Motor neuron (in vitro differentiated cells): Measurements from ENCODE around the gene MAML2. TPM values are rescaled to one million over a fixed set of nuclear protein-coding genes. Genes with fewer than 3 reads are reported as not detected.
A peak's percentile ranks its signal among the peaks of the same experiment; 100 is the strongest.

Experiments used
- ATAC-seq, 8 experiments: fragments of 200-7000 bp; cut with Tn5 transposase; replicated peaks in 6 of 8; 2 replicates each; pipeline ENCODE4 v1.8.0; 2021; ENCODE audit warnings: mild to moderate bottlenecking in 8 of 8, moderate library complexity in 8 of 8
- H3K27ac ChIP-seq, 2 donors: fragments of 250-450 bp; sonication (Bioruptor Pico); 2 replicates each; pipeline ENCODE4 v1.9.0; 2021; ENCODE audit warnings: antibody characterized with exemption in 2 of 2, mild to moderate bottlenecking in 2 of 2, moderate library complexity in 1 of 2
- H3K4me1 ChIP-seq, 2 donors: fragments of 250-450 bp; sonication (Bioruptor Pico); replicated peaks in 1 of 2; 2 replicates each; pipeline ENCODE4 v1.6.1; 2021; ENCODE audit warnings: antibody characterized with exemption in 2 of 2, mild to moderate bottlenecking in 2 of 2, moderate library complexity in 1 of 2
- H3K4me3 ChIP-seq, 5 donors: fragments of 250-450 bp; sonication (Bioruptor Pico); 2 replicates each; pipeline ENCODE4 v1.9.0; 2021; ENCODE audit warnings: antibody characterized with exemption in 5 of 5, mild to moderate bottlenecking in 5 of 5, moderate library complexity in 4 of 5
- WGBS, 10 experiments: fragments of 450-650 bp; shearing (Covaris generic); methylation state at CpG; one replicate each; pipeline ENCODE4 v1.0.0; 2022; 5-methylcytosine and 5-hydroxymethylcytosine counted together
- in situ Hi-C, 9 experiments: fragments of 400-800 bp; cut with MboI; loops; one replicate each; pipeline ENCODE4 v1.15.0; 2021; ENCODE audit warnings: low sequenced_read_pairs in 9 of 9, low pct_unique_long_range_greater_than_20kb in 2 of 9; ENCODE audit not compliant: unreplicated experiment in 9 of 9
- total RNA-seq, 8 experiments: library from RNA; unstranded; fragments of 300-600 nt; gene quantifications; 2 replicates each; pipeline versions ENCODE4 v1.2.3 to v1.2.4, GENCODE V29; 2022

The MAML2 gene
- total RNA-seq, 8 experiments from 2014 or later: 4.9 to 21.2 (median 6.4) TPM

GRCh38 chr11:95999711-96000406, 343.1 kb downstream of the MAML2 start:
- peak in 6 of 8 experiments; percentile 20 to 62 (median 44) for ATAC-seq
- Histone ChIP-seq H3K4me1 (peaks cover 0 to 16% of the 10 kb centered on the region in 2 donors), H3K27ac (peak overlapping the region in 1 of 2 donors; percentile 14), H3K4me3 (no peak overlapping the region)
- WGBS, 10 experiments: 3 to 51% (median 46%) methylated on average over 3 to 8 of the region's 8 CpGs
- in situ Hi-C loops: loop anchor here in 2 of 9 experiments (25.0 kb wide), 2 partner anchors 113 to 163 kb away; no protein-coding TSS in a partner anchor

DNA sequence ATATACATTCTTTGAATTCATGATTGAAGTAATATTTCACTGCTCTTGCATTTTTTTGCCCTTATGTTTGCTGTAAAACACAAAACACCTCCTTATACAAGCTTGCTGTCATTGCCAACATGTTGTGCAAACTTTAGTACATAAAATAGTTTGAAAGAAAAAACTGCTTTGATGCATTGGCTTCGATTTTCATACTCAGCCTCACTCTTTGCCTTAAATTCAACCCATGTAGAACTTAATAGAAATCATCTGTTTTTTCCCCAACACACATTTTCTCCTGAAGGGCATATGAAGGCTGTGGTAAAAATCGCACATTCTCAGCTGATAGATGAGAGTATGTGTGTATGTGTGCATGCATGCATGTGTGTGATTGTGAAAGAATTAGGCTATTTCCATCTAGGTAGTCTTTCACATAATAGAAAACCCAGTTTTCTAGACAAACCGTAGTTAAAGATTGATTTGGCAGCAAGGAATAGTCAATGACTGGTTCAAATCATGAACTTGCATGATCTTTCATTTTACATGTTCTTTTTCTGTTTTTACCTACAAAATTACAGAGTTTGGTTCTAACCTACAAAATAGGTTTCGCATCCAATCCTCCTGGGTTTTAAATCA, 346.3 kb downstream of the MAML2 start:
- ATAC-seq: peak in 1 of 8 experiments; percentile 23
- in situ Hi-C loops: no loop called here
- H3K27ac ChIP-seq: no peak overlapping the region
- 6 to 89% (median 57%) methylated on average over 1 to 4 of the region's 4 CpGs for WGBS, 10 experiments
- H3K4me1 ChIP-seq: peaks cover 0 to 16% of the 10 kb centered on the region in 2 donors
- no peak overlapping the region for H3K4me3 ChIP-seq

DNA sequence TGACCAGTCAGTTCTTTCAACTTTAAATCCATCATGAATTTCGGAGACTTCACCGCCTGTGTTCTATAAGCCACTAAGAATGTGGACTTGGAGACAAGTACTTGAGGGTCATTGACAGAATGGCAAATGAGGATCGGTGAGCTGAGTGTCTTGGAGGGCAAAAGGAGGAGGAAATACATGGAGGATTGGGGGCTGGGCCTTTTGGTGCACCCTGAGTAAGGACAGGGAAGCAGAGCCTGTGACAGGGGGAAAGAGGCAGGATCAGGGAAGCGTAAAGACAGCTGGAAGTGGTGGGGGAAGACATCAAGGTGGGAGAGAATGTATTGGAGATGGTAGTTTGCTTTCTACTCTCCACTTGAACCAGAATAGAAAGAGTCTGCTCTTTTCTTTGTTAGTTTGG, 348.7 kb downstream of the MAML2 start:
- peaks cover 0 to 7% of the 10 kb centered on the region in 2 donors for H3K4me1 ChIP-seq
- 41 to 93% (median 77%) methylated on average over 2 to 4 of the region's 4 CpGs; no CpG with 5 or more reads in 3 of the 10 experiments for WGBS, 10 experiments
- no peak overlapping the region for H3K4me3 ChIP-seq
- ATAC-seq: no peak
- in situ Hi-C loops: no loop called here
- H3K27ac ChIP-seq: no peak overlapping the region

GRCh38 chr11:95993438-95994298, 349.3 kb downstream of the MAML2 start:
- peak in 1 of 8 experiments; percentile 12 for ATAC-seq

GRCh38 chr11:95991545-95991944, 351.4 kb downstream of the MAML2 start:
- 14 to 100% (median 89%) methylated on average over 1 of the region's 1 CpG for WGBS, 10 experiments
- ATAC-seq: no peak
- H3K27ac ChIP-seq: no peak overlapping the region

More at GRCh38 chr11:95993438-95994298, 349.3 kb downstream of the MAML2 start:
- in situ Hi-C loops: no loop called here
- Histone ChIP-seq H3K4me1 (peaks cover 0 to 3% of the 10 kb centered on the region in 2 donors), H3K27ac (no peak overlapping the region), H3K4me3 (no peak overlapping the region)
- WGBS, 10 experiments: 35 to 98% (median 77%) methylated on average over 4 to 10 of the region's 10 CpGs; no CpG with 5 or more reads in 1 of the 10 experiments

GRCh38 chr11:95991101-95991500, 351.9 kb downstream of the MAML2 start:
- no peak overlapping the region for H3K27ac ChIP-seq
- no peak overlapping the region for H3K4me3 ChIP-seq
- peak in 2 of 8 experiments; percentile 18 to 24 for ATAC-seq
- no peaks in the 10 kb centered on the region for H3K4me1 ChIP-seq
- in situ Hi-C loops: no loop called here
- 83 to 100% (median 100%) methylated on average over 1 of the region's 1 CpG; no CpG with 5 or more reads in 3 of the 10 experiments for WGBS, 10 experiments

More at GRCh38 chr11:95991545-95991944, 351.4 kb downstream of the MAML2 start:
- Histone ChIP-seq H3K4me3 (no peak overlapping the region), H3K4me1 (no peaks in the 10 kb centered on the region)
- in situ Hi-C loops: no loop called here

GRCh38 chr11:95989780-95990179, 353.2 kb downstream of the MAML2 start:
- in situ Hi-C loops: no loop called here
- ATAC-seq: no peak
- Histone ChIP-seq H3K4me3 (no peak overlapping the region), H3K4me1 (no peaks in the 10 kb centered on the region), H3K27ac (no peak overlapping the region)
- 67 to 100% (median 95%) methylated on average over 1 of the region's 1 CpG; no CpG with 5 or more reads in 2 of the 10 experiments for WGBS, 10 experiments

DNA sequence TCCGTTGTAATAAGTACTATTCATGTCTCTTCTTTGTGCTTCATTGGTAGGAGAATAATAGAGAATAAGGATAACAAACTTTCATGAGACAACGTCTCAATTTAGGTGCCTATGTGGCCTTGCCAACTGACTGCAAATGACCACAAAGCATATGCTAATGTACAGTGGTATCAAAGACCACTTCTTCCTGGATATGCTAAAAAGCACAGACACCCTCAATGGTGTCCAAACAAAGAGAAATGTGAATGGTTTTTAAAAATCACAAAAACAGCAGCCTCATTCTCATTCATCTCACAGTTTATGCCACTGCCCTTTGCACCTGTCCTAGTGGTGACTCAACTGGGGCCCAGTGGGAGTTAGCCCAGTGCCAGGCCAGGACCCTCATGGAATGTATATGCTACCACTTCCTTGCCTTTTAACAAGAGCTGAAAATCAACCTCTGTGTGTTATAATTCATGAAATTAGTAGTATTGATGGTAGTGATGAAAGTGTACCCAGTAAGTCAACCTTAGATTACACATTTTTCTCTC, 353.9 kb downstream of the MAML2 start:
- WGBS, 10 experiments: 0 to 100% (median 51%) methylated on average over 1 to 2 of the region's 2 CpGs
- ATAC-seq: peak in 5 of 8 experiments; percentile 66 to 94 (median 89)
- Histone ChIP-seq H3K27ac (no peak overlapping the region), H3K4me3 (no peak overlapping the region), H3K4me1 (no peaks in the 10 kb centered on the region)
- in situ Hi-C loops: no loop called here

- Histone ChIP-seq H3K27ac (no peak overlapping the region), H3K4me1 (no peaks in the 10 kb centered on the region), H3K4me3 (no peak overlapping the region)
- in situ Hi-C loops: no loop called here
- 56 to 100% (median 97%) methylated on average over 1 of the region's 1 CpG; no CpG with 5 or more reads in 2 of the 10 experiments for WGBS, 10 experiments
- ATAC-seq: no peak
These were observed 357.7 kb downstream of the MAML2 start for GRCh38 chr11:95985174-95985808.

GRCh38 chr11:95984072-95984471, 358.9 kb downstream of the MAML2 start:
- 94 to 100% (median 100%) methylated on average over 1 to 2 of the region's 2 CpGs; no CpG with 5 or more reads in 4 of the 10 experiments for WGBS, 10 experiments
- no peak overlapping the region for H3K4me3 ChIP-seq
- no peaks in the 10 kb centered on the region for H3K4me1 ChIP-seq
- ATAC-seq: no peak
- H3K27ac ChIP-seq: no peak overlapping the region
- in situ Hi-C loops: no loop called here

- peak in 2 of 8 experiments; percentile 33 to 71 for ATAC-seq
- H3K27ac ChIP-seq: no peak overlapping the region
- H3K4me1 ChIP-seq: no peaks in the 10 kb centered on the region
- H3K4me3 ChIP-seq: no peak overlapping the region
- 20 to 95% (median 80%) methylated on average over 2 to 6 of the region's 6 CpGs; no CpG with 5 or more reads in 2 of the 10 experiments for WGBS, 10 experiments
- in situ Hi-C loops: no loop called here
These were observed 365.3 kb downstream of the MAML2 start for GRCh38 chr11:95977534-95978174.

GRCh38 chr11:95976550-95976949, 366.4 kb downstream of the MAML2 start:
- H3K4me1 ChIP-seq: no peaks in the 10 kb centered on the region
- in situ Hi-C loops: no loop called here
- ATAC-seq: no peak
- H3K27ac ChIP-seq: no peak overlapping the region
- H3K4me3 ChIP-seq: no peak overlapping the region
- WGBS, 10 experiments: 57 to 100% (median 89%) methylated on average over 1 to 2 of the region's 2 CpGs
